ENCODE results near the gene SIMC1. TPM values are rescaled to one million over a fixed set of nuclear protein-coding genes. Genes with fewer than 3 reads are reported as not detected.
A peak's percentile ranks its signal among the peaks of the same experiment; 100 is the strongest.

SIMC1 gene
- total RNA-seq, 6 experiments from 2014 or later: 11.1 to 14.2 (median 13.0) TPM

GRCh38 chr5:176317534-176318374, 79.5 kb downstream of the SIMC1 start:
- DNase-seq: no peak
- no peaks in the 10 kb centered on the region for H3K4me1 Mint-ChIP-seq (ENCODE audit: low read depth)
- H3K4me3 Mint-ChIP-seq: no peak overlapping the region
- H3K27me3 Mint-ChIP-seq (ENCODE audit: insufficient read depth): no peaks in the 10 kb centered on the region
- no peaks in the 10 kb centered on the region for H3K9me3 Mint-ChIP-seq
- H3K36me3 Mint-ChIP-seq (ENCODE audit: low read depth): peaks cover 10% of the 10 kb centered on the region; the same call in 1 of the 2 replicates
- no peak for TF ChIP-seq CTCF (IDR thresholded peaks at IDR 0.05)
- no peak overlapping the region for H3K27ac Mint-ChIP-seq

- H3K27ac Mint-ChIP-seq: no peak overlapping the region
- no peaks in the 10 kb centered on the region for H3K9me3 Mint-ChIP-seq
- peak; percentile 29 for TF ChIP-seq CTCF (IDR thresholded peaks at IDR 0.05)
- H3K4me3 Mint-ChIP-seq: no peak overlapping the region
- H3K36me3 Mint-ChIP-seq (ENCODE audit: low read depth): 0 out of 2 replicates have a peak, but pooled peaks cover 5% of the 10 kb centered on the region
- H3K4me1 Mint-ChIP-seq (ENCODE audit: low read depth): no peaks in the 10 kb centered on the region
- H3K27me3 Mint-ChIP-seq (ENCODE audit: insufficient read depth): no peaks in the 10 kb centered on the region
- no peak for DNase-seq
Measured at GRCh38 chr5:176319827-176320554, 81.8 kb downstream of the SIMC1 start.

GRCh38 chr5:176320577-176320976, 82.4 kb downstream of the SIMC1 start:
- Mint-ChIP-seq H3K9me3 (no peaks in the 10 kb centered on the region), H3K36me3 (ENCODE audit: low read depth) (no peaks in the 10 kb centered on the region), H3K4me3 (no peak overlapping the region), H3K4me1 (ENCODE audit: low read depth) (no peaks in the 10 kb centered on the region), H3K27ac (no peak overlapping the region), H3K27me3 (ENCODE audit: insufficient read depth) (no peaks in the 10 kb centered on the region)
- TF ChIP-seq CTCF (IDR thresholded peaks at IDR 0.05): no peak
- DNase-seq: no peak

GRCh38 chr5:176334031-176334770, 96.0 kb downstream of the SIMC1 start:
- DNase-seq: no peak
- Mint-ChIP-seq H3K36me3 (ENCODE audit: low read depth) (peaks cover 16% of the 10 kb centered on the region), H3K27me3 (ENCODE audit: insufficient read depth) (no peaks in the 10 kb centered on the region), H3K27ac (no peak overlapping the region), H3K4me3 (no peak overlapping the region), H3K4me1 (ENCODE audit: low read depth) (no peaks in the 10 kb centered on the region), H3K9me3 (no peaks in the 10 kb centered on the region)
- no peak for TF ChIP-seq CTCF (IDR thresholded peaks at IDR 0.05)

- H3K27ac Mint-ChIP-seq: no peak overlapping the region
Measured at GRCh38 chr5:176337913-176338312, 99.7 kb downstream of the SIMC1 start.

More at GRCh38 chr5:176337913-176338312, 99.7 kb downstream of the SIMC1 start:
- Mint-ChIP-seq H3K9me3 (no peaks in the 10 kb centered on the region), H3K4me3 (no peak overlapping the region), H3K27me3 (ENCODE audit: insufficient read depth) (peaks cover 2% of the 10 kb centered on the region), H3K36me3 (ENCODE audit: low read depth) (peaks cover 16% of the 10 kb centered on the region), H3K4me1 (ENCODE audit: low read depth) (no peaks in the 10 kb centered on the region)
- DNase-seq: no peak
- no peak for TF ChIP-seq CTCF (IDR thresholded peaks at IDR 0.05)

All from HFFc6 (cell line).